GM21515 (cell line): ENCODE data around the gene NCOA3.
A peak's percentile ranks its signal among the peaks of the same experiment; 100 is the strongest.
"Not testable (repeated sequence)": the region's sequence is repeated elsewhere in the genome, so short reads cannot be mapped to it uniquely, and the experiment has no call there.

ENCODE experiments used
- ATAC-seq: cut with Tn5 transposase; IDR thresholded peaks from one replicate; pipeline ENCODE4 v1.9.1; 2021; ENCODE audit not compliant: unreplicated experiment

The NCOA3 gene

DNA sequence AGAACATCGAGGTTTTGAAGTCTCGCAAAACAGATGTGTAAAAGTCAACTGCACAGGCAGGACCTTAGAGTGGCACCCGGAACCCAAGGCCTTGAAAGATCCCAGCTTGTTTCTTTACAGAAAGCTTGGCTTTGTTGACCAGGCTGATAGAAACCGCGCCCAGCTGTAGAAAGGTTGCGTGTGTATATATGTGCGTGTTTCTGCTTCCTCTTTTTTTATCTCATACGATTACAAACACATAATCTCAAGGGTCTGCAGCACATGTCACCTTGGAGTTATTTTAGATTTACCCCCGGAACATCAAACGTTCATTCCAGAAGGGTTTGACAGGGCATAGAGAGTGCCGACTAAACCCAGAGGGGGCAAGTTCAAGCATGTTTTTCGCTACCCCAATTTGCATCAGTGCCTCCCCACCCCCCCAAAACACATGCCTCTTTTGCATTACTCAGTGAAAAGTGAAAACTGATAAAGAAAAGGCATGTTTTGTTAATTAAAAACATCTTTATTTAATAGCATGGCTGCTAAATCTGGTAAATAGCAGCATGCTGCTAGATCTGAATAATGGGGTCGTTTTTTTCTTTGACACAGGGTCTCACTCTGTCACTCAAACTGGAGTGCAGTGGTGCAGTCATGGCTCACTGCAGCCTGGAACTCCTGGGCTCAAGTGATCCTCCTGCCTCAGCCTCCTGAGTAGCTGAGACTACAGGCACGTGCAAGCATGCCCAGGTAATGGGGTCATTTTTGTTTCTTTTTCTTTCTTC, 33.2 kb upstream of the NCOA3 start:
- peak; percentile 50 for ATAC-seq

DNA sequence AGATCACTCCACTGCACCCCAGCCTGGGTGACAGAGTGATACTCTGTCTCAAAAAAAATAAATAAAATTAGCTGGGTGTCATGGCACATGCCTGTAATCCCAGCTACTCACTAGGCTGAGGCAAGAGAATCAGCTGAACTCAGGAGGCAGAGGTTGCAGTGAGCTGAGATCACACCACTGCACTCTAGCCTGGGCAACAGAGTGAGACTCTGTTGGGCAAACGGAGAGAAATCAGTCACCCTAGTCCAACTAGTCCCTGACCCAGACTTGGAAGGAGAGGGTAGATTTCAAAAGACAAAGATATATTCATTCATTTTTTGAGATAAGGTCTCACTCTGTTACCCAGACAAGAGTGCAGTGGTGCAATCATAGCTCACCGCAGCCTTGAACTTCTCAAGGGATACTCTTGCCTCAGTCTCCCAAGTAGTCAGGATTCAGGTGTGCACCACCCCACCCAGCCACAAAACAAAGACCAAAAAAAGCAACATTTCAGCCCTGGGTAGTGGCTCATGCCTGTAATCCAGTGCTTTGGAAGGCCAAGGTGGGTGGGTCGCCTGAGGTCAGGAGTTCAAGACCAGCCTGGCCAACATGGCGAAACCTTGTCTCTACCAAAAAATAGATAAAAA, 26.2 kb upstream of the NCOA3 start:
- ATAC-seq, result no peak

DNA sequence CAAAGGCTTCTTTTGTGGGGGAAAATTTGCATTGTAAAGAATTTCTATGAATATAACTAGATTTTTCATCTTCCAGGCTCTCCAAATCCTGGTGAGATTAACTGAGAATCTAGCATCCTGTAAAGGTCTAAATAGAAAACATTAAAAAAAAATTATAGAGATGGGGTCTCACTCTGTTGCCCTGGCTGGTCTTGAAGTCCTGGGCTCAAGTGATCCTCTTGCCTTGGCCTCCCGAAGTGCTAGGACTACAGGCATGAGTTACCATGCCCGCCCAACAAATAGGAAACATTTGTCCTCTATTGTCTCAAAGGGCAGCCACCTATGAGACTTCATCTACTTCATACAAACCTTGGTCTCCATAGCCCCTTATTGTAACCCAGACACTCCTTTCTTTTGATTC, 25.2 kb upstream of the NCOA3 start:
- ATAC-seq, result no peak

DNA sequence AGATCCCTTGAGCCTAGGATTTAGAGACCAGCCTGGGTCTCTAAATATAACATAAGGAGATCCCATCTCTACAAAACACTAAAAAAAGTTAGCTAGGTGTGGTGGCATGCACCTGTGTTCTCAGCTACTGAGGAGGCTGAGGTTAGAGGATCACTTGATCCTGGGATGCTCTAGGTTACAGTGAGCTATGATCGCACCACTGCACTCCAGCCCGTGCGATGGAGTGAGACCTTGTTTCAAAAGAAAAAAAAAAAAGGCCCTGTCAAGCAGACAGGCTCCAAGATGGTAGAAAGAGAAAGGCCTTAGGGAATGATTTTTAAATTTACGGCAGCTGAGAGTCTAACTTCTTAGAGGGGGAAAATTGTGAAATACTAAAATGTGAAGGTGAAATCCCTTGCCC, 22.6 kb upstream of the NCOA3 start:
- ATAC-seq, result no peak

DNA sequence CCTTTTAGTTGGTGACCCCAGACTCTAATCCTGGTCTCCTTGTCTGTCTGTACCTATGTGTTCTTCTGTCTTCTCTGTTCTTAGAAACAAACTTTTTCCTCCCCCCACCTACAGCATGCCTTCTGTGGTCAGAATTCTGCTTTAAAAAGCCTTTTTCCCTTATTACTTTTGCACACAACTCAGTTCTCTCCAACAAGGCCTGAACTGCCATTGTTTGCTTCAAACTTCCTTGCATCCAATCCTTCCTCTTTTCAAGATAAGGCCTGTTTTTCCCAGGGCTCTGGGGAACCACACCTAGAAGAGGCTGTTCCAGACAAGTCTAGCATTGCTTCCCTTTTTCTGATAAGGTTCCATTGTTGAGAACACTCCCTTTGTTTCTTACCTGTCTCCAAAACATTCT, 22.2 kb upstream of the NCOA3 start:
- no peak for ATAC-seq

DNA sequence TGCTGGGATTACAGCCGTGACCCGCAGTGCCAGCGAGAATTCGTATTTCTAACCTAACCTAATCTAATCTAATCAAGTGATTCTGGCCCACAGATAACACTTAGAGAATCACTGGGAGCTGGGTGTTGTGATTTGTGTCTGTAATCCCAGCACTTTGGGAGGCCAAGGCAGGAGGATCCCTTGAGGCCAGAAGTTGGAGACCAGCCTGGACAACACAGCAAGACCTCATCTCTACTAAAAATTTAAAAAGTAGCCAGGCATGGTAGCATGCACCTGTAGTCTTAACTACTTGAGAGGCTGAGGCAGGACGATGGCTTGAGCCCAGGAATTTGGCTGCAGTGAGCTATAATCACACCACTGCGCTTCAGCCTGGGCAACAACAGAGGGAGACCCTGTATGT, 21.4 kb upstream of the NCOA3 start:
- no peak for ATAC-seq

DNA sequence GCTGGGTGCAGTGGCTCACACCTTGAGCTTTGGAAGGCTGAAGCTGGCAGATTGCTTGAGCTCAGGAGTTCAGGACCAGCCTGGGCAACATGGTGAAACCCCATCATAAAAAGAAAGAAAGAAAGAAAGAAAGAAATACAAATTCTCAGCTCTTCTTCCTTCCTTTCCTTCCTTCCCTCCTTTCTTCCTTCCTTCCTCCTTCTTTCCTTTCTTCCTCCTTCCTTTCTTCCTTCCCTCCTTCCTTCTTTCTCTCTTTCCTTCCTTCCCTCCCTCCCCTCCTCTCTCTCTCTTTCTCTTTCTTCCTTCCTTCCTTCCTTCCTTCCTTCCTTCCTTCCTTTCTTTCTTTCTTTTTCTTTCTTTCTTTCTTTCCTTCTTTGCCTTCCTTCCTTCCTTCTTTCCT, 21.0 kb upstream of the NCOA3 start:
- ATAC-seq, result no peak

DNA sequence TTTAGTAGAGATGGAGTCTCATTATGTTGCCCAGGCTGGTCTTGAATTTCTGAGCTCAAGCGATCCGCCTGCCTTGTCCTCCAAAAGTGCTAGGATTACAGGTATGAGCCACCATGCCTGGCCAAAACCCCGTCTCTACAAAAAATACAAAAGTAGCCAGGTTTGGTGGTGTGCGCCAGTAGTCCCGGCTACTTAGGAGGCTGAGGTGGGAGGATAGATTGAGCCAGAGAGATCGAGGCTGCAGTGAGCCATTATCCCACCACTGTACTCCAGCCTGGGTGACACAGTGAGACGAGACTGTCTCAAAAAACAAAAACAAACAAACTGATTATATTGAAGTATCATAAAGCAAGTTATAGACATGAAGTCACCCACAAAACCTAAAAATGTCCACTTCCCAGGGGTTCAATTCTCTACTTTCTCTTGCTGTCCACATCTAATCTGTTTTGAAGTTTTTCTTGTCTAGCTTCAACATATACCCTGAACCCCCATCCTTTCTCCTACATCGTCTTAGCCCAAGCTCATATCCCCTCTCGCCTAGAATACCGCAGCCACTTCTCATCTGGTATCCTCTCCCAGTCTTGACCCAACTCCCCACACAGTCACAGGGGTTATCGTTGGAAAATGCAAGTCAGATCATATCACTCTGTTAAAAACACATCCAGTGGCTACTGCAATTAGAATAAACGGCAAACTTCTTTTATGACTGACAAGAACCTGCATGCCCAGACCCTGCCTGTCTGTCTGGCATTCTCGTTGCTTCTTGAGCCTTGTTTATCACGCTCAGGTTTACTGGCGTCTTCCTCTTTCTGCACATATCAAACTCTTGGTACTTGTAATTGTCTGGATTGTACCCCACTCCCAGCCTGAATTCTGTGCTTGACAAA, 20.1 kb upstream of the NCOA3 start:
- no peak for ATAC-seq

DNA sequence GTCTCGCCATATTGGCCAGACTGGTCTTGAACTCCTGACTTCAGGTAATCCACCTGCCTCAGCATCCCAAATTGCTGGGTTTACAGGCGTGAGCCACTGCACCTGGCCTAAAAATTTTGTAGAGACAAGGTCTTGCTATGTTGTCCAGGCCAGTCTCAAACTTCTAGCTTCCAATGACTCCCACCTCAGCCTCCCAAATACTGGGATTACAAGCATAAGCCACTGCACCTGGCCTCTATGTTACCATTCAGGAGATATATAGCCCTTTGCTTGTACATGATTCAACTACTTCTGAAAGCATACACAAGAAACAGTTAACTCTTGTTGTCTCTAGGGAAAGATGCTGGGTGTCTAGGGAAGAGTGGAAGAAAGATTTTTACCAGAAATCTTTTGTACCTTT, 19.0 kb upstream of the NCOA3 start:
- no peak for ATAC-seq

DNA sequence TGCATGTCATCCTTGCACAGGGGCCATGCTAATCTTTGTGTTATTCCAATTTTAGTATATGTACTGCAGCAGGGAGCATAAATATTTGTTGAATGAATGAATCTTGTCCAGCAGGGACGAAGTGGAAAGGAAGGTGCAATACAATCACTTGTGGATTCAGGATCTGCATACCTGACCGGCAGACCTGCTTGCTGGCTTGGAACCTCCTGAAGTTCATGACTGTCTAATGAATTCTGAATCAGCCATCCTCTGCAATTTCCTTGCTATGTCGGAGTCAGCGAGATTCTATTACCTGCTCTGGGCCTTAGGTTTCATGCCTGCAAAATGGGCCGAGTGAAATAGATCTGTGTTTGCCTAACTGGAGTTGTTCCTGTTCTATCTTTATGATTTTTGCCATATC, 17.4 kb upstream of the NCOA3 start:
- ATAC-seq, result no peak

DNA sequence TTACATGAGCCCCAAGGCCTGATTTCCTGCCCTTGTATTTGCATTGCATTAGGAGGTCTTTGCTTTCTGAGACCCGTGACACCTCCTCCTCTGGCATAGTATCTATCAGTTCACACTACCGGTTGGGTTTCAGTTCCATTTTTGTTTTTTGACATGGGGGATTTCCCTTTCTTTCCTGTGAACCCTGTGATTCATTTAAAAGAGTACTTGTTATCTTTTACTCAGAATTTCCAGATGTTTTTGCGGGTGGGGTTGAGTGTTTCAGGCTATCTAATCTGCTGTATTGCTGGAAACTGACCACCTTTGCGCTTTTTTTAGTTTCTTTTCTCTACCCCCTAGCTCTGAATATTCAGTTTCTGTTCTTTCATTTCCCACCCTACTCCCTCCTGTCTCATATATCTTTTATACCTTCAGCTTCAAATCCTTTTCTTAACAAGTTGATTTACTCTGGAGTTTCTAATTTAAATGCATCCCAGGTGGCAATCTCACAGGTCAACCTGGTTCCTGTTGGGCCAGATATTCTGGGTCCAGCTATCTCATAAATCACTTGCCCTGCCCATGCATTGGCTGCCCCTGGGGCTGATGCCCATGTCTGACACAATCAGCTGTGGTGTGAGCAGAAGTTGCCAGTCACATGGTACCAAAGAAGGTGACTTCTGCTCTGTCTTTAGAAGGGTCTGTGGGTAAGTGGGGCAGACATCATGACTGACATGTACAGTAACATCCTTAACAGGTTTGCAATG, 14.3 kb upstream of the NCOA3 start:
- peak; percentile 61 for ATAC-seq

DNA sequence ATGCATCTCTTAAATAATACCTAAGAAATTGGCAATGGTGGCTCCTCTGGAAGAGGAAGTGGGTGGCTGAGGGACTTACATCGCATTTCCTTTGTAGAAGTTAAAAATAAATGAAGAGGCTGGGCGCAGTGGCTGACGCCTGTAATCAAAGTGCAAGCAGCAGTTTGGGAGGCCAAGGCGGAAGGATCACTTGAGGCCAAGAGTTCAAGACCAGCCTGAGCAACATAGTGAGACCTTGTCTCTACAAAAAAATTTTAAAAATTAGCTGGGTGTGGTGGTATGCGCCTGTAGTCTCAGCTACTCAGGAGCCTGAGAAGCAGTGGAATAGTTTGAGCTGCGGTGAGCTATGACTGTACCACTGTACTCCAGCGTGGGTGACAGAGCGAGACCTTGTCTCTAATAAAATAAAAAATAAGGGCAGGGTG, 12.2 kb upstream of the NCOA3 start:
- ATAC-seq, result no peak

DNA sequence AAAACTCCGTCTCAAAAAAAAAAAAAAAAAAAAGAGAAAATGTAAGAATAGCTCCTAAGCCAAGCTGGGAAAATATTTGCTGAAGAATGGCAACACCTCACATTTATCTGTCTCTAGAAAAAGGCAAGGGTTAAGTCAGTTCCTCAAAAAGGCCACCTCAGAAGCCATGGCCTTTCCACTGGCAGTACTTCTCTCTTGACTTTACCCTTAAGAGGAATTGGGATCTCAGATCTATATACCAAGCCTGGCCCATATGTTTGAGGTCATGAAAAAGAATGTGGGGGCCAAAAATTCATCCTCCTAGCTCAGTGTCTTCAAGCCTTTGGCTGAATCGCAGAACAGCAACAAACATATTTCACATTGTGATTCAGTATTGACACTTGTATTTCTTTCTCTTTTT, 10.9 kb upstream of the NCOA3 start:
- ATAC-seq, result no peak

DNA sequence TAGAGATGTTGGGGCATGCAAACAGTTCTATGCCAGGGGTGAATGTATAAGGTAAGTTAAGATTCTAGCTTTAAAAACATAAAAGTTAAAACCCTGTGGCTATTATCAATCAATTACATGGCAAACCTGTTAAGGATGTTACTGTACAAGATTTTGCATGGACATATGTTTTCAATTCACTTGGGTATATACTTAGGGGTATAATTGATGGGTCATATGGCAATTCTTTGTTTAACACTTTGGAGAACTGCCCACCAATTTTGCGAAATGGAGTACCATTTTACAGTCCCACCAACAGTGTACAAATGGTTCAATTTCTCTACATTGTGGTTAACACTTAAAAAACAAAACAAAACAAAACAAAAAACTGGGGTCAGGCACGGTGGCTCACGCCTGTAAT, 9.4 kb upstream of the NCOA3 start:
- no peak for ATAC-seq

DNA sequence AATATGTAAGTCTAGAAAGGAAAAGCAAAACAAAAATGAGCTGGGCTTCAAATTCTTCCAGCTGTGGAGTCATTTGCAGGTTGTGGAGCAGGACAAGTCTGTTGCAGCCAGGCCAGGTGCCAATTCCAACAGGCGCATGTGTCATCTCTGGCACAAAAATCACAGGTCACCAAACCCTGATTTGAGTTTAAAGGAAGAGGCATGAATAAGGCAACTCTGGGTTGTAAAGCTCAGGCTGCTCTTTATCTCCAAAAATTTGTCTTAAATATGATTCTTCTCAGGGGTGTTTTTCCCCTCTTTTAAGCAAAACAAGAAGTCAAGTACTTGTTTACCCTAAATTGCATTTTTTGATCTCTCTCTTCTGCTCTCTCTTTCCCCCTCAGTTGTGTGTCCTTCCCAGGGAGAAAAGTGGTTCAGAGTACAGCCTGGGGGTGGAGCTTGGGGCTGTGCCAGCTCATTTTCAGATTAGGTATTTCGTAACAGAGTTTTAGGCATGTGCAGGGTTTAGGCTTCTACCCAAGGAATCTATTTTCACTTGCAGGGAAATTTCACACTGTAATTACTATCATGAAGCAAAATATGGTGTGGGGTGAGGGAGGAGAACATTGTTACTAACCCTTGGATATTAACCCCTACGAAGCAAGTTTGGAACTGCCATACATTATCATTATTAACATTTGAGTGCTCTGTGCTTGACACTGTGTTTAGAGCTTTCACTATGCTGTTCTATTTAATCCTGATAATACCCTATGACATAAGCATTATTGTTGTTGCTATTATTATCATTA, 8.3 kb upstream of the NCOA3 start:
- ATAC-seq, result no peak

DNA sequence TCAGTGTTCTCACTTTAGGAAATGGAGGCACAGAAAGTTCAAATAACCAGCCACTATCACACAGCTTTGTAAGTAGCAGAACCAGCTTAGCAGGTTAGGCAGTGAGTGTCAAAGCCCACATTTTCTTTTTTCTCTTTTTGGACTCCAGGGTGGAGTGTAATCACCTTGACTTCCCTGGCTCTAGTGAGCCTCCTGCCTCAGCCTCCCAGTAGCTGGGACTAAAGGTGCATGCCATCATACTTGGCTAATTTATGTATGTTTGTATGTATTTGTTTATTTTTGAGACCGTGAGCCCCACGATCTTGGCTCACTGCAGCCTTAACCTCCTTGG, 7.8 kb upstream of the NCOA3 start:
- ATAC-seq, result no peak

DNA sequence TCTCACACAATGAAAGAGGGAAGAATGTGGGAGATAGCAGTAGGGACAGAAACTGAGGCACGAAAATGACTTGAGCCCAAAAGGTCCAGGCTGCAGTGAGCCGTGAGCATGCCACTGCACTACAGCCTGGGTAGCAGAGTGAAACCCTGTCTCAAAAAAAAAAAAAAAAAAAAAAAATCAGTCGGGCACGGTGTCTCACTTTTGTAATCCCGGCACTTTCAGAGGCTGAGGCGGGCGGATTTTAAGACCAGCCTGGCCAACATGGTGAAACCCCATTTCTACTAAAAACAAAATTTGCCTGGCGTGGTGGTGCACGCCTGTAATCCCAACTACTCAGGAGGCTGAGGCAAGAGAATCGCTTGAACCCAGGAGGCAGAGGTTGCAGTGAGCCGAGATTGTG, 7.1 kb upstream of the NCOA3 start:
- ATAC-seq, result not testable (repeated sequence)

DNA sequence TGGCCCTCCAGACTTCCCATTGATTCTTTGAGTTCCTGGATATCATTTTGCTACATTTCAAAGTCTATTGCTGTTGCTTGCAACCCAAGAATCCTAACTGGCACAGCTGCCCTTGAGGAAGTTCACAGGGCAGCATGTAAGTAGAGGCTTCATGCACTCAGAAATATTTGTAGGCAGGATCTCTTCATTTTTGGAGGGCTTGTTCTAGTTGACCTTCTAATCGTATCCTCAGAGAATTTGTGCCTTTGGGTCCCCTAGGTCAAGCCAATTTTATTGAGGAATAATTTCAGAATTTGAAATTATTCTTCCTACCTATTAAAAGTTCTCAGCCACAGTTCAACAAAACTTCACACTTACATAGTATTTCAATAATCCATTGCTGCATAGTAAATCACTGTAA, 5.6 kb upstream of the NCOA3 start:
- ATAC-seq, result no peak

DNA sequence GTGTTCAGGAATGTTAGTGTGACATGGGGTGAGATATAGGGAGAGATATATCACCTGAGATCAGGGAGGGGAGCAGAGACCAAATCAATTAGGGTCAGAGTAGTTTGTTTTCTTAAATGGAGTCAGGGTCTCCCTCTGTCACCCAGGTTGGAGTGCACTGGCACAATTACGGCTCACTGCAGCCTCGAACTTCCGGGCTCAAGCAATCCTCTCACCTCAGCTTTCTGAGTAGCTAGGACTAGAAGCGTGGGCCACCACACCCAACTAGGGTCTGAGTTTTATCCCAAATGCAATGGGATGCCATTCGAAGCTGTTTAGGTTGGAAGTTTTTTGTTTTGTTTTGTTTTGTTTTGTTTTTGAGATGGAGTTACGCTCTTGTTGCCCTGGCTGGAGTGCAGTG, 3.1 kb upstream of the NCOA3 start:
- ATAC-seq, result no peak

DNA sequence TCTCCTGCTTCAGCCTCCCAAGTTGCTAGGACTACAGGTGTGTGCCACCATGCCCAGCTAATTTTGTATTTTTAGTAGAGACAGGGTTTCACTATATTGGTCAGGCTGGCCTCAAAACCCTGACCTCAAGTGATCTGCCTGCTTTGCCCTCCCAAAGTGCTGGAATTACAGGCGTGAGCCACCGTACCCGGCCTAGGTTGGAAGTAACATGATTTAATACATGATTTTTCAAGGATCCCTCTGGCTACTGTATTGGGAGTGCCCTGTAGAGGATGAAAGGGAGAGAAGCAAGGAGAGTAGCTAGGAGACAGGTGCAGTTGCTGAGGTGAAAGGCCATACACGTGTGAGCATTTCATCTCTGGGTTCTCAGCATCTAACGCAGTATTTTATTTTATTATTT, 2.6 kb upstream of the NCOA3 start:
- ATAC-seq, result no peak

DNA sequence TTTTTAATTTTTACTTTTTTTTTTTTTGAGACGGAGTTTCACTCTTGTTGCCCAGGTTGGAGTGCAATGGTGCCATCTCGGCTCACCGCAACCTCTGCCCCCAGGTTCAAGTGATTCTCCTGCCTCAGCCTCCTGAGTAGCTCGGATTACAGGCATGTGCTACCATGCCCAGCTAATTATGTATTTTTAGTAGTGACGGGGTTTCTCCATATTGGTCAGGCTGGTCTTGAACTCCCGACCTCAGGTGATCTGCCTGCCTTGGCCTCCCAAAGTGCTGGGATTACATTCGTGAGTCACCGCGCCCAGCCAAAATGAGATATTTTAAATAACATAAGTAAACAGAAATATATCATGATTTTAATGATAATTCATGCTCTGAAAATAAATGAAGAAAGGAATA, 1.6 kb upstream of the NCOA3 start:
- not testable (repeated sequence) for ATAC-seq
